Type B pancreatic cell (in vitro differentiated cells): Measurements from ENCODE around the gene ARHGEF12. TPM values are rescaled to one million over a fixed set of nuclear protein-coding genes. Genes with fewer than 3 reads are reported as not detected.

ENCODE experiments used
- DNase-seq: peaks from one replicate; pipeline ENCODE4 v3.0.0; 2021; ENCODE audit warnings: mixed read lengths; ENCODE audit not compliant: unreplicated experiment; ENCODE audit errors: extremely low spot score
- H3K27ac Mint-ChIP-seq: 2 replicates; pipeline ENCODE4 v1.8.0; 2021; ENCODE audit warnings: mild to moderate bottlenecking, mixed read lengths
- H3K27me3 Mint-ChIP-seq: 2 replicates; pipeline ENCODE4 v1.8.0; 2021; ENCODE audit warnings: mixed read lengths
- H3K36me3 Mint-ChIP-seq: 2 replicates; pipeline ENCODE4 v1.8.0; 2021; ENCODE audit warnings: mixed read lengths
- H3K4me1 Mint-ChIP-seq: one replicate; pipeline ENCODE4 v1.8.0; 2021; ENCODE audit warnings: mixed read lengths; ENCODE audit not compliant: unreplicated experiment
- H3K4me3 Mint-ChIP-seq: 2 replicates; pipeline ENCODE4 v1.8.0; 2021; ENCODE audit warnings: mild to moderate bottlenecking, mixed read lengths
- H3K9me3 Mint-ChIP-seq: 2 replicates; pipeline ENCODE4 v1.8.0; 2021; ENCODE audit warnings: mixed read lengths
- CTCF ChIP-seq: fragments of 200-600 bp; sonication (generic); conservative IDR thresholded peaks from 2 replicates; pipeline ENCODE4 v1.5.0; 2021; ENCODE audit warnings: antibody characterized with exemption, mild to moderate bottlenecking
- total RNA-seq: library from RNA; stranded (reverse); gene quantifications from 2 replicates; pipeline ENCODE4 v1.2.1, GENCODE V29; 2021; ENCODE audit warnings: low replicate concordance

Gene ARHGEF12
- total RNA-seq, 1 donor from 2014 or later = 73.8 TPM

GRCh38 chr11:120482149-120482548, 145.9 kb downstream of the ARHGEF12 start:
- no peak for TF ChIP-seq CTCF
- Mint-ChIP-seq H3K9me3 (no peaks in the 10 kb centered on the region), H3K27ac (no peak overlapping the region), H3K4me3 (no peak overlapping the region), H3K36me3 (peaks cover 44% of the 10 kb centered on the region), H3K27me3 (no peaks in the 10 kb centered on the region), H3K4me1 (peaks cover 3% of the 10 kb centered on the region)
- DNase-seq = no peak

- Mint-ChIP-seq H3K4me3 (no peak overlapping the region), H3K4me1 (peaks cover 10% of the 10 kb centered on the region), H3K27me3 (no peaks in the 10 kb centered on the region), H3K9me3 (no peaks in the 10 kb centered on the region), H3K27ac (no peak overlapping the region), H3K36me3 (peaks cover 32% of the 10 kb centered on the region)
- no peak for DNase-seq
- TF ChIP-seq CTCF = no peak
Observed at GRCh38 chr11:120484722-120485121, 148.5 kb downstream of the ARHGEF12 start.

- TF ChIP-seq CTCF = no peak
- no peaks in the 10 kb centered on the region for H3K9me3 Mint-ChIP-seq
- no peak overlapping the region for H3K27ac Mint-ChIP-seq
- no peak overlapping the region for H3K4me3 Mint-ChIP-seq
- no peaks in the 10 kb centered on the region for H3K27me3 Mint-ChIP-seq
- H3K4me1 Mint-ChIP-seq = peaks cover 10% of the 10 kb centered on the region
- peaks cover 25% of the 10 kb centered on the region for H3K36me3 Mint-ChIP-seq
- no peak for DNase-seq
Observed at GRCh38 chr11:120486138-120486537, 149.9 kb downstream of the ARHGEF12 start.

- no peak overlapping the region for H3K4me3 Mint-ChIP-seq
- H3K36me3 Mint-ChIP-seq = peaks cover 10% of the 10 kb centered on the region
- no peaks in the 10 kb centered on the region for H3K9me3 Mint-ChIP-seq
- peaks cover 10% of the 10 kb centered on the region for H3K4me1 Mint-ChIP-seq
- TF ChIP-seq CTCF = no peak
- H3K27me3 Mint-ChIP-seq = no peaks in the 10 kb centered on the region
- no peak for DNase-seq
- H3K27ac Mint-ChIP-seq = no peak overlapping the region
Observed at GRCh38 chr11:120489799-120490198, 153.6 kb downstream of the ARHGEF12 start.

GRCh38 chr11:120492486-120492885, 156.3 kb downstream of the ARHGEF12 start:
- no peaks in the 10 kb centered on the region for H3K9me3 Mint-ChIP-seq
- TF ChIP-seq CTCF = no peak
- no peaks in the 10 kb centered on the region for H3K27me3 Mint-ChIP-seq
- H3K4me3 Mint-ChIP-seq = no peak overlapping the region
- H3K4me1 Mint-ChIP-seq = peaks cover 11% of the 10 kb centered on the region
- no peak for DNase-seq
- peaks cover 4% of the 10 kb centered on the region for H3K36me3 Mint-ChIP-seq
- H3K27ac Mint-ChIP-seq = no peak overlapping the region

GRCh38 chr11:120494595-120494994, 158.4 kb downstream of the ARHGEF12 start:
- no peak for DNase-seq
- peaks cover 7% of the 10 kb centered on the region for H3K4me1 Mint-ChIP-seq
- no peaks in the 10 kb centered on the region for H3K9me3 Mint-ChIP-seq
- no peak overlapping the region for H3K27ac Mint-ChIP-seq
- H3K36me3 Mint-ChIP-seq = peaks cover 4% of the 10 kb centered on the region
- no peaks in the 10 kb centered on the region for H3K27me3 Mint-ChIP-seq
- no peak overlapping the region for H3K4me3 Mint-ChIP-seq
- no peak for TF ChIP-seq CTCF
